ENCODE data around the gene FAM83G.

Gene FAM83G

GRCh38 chr17:19005789-19006430 is 1.3 kb upstream of the FAM83G start:
- no peak for DNase-seq (ENCODE audit: low spot score)

GRCh38 chr17:19005137-19005773 is 691 bp upstream of the FAM83G start:
- no peak for DNase-seq (ENCODE audit: low spot score)

GRCh38 chr17:19003543-19004420 is 782 bp downstream of the FAM83G start:
- DNase-seq (ENCODE audit: low spot score) = no peak

GRCh38 chr17:19002805-19003542 is 1.6 kb downstream of the FAM83G start:
- DNase-seq (ENCODE audit: low spot score) = no peak

- DNase-seq (ENCODE audit: low spot score) = no peak
Measured at GRCh38 chr17:19001907-19002590, 2.5 kb downstream of the FAM83G start.

GRCh38 chr17:19000531-19001325 is 3.8 kb downstream of the FAM83G start:
- DNase-seq (ENCODE audit: low spot score) = no peak

- DNase-seq (ENCODE audit: low spot score) = no peak
Measured at GRCh38 chr17:18999911-19000310, 4.7 kb downstream of the FAM83G start.

GRCh38 chr17:18999394-18999793 is 5.2 kb downstream of the FAM83G start:
- no peak for DNase-seq (ENCODE audit: low spot score)

GRCh38 chr17:18997650-18998196 is 6.8 kb downstream of the FAM83G start:
- DNase-seq (ENCODE audit: low spot score) = no peak

GRCh38 chr17:18996458-18996857 is 8.1 kb downstream of the FAM83G start:
- no peak for DNase-seq (ENCODE audit: low spot score)

- DNase-seq (ENCODE audit: low spot score) = no peak
Measured at GRCh38 chr17:18995220-18995619, 9.3 kb downstream of the FAM83G start.

GRCh38 chr17:18994631-18995030 is 9.9 kb downstream of the FAM83G start:
- DNase-seq (ENCODE audit: low spot score) = no peak

- DNase-seq (ENCODE audit: low spot score) = no peak
Measured at GRCh38 chr17:18993905-18994526, 10.5 kb downstream of the FAM83G start.

- no peak for DNase-seq (ENCODE audit: low spot score)
Measured at GRCh38 chr17:18992454-18993130, 12.0 kb downstream of the FAM83G start.

- no peak for DNase-seq (ENCODE audit: low spot score)
Measured at GRCh38 chr17:18991531-18992315, 12.8 kb downstream of the FAM83G start.

- no peak for DNase-seq (ENCODE audit: low spot score)
Measured at GRCh38 chr17:18990331-18990730, 14.2 kb downstream of the FAM83G start.

- DNase-seq (ENCODE audit: low spot score) = no peak
Measured at GRCh38 chr17:18988546-18989173, 15.9 kb downstream of the FAM83G start.

- DNase-seq (ENCODE audit: low spot score) = no peak
Measured at GRCh38 chr17:18987862-18988545, 16.6 kb downstream of the FAM83G start.

Measured in kidney capillary endothelial cell (primary cell).